NK-92 (cell line): Measurements from ENCODE around the gene ALOX12B.
"Not testable (repeated sequence)": the region's sequence is repeated elsewhere in the genome, so short reads cannot be mapped to it uniquely, and the experiment has no call there.

ENCODE experiments used
- DNase-seq: peaks from one replicate; lab custom pipeline; 2025; ENCODE audit not compliant: unreplicated experiment; lab: John Stamatoyannopoulos, UW

The ALOX12B gene

DNA sequence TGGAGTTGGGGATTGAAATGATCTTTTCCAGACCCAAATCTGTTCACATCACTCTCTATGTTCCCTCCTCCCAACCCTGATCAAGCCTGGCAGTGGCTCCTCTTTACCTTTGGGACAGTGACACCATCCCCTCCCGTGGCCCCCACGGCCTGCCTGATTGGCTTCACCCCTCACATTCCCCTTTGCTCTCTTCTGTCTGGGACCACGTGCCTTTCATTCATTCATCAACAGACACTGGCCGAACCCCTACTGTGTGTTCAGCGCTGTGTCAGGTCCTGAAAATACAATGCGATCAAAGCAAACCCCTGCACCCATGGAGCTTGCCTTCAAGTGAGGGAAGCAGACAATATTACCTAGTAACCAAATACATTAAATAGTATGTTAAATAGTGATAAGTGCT is 2.2 kb upstream of the ALOX12B start:
- DNase-seq: no peak

DNA sequence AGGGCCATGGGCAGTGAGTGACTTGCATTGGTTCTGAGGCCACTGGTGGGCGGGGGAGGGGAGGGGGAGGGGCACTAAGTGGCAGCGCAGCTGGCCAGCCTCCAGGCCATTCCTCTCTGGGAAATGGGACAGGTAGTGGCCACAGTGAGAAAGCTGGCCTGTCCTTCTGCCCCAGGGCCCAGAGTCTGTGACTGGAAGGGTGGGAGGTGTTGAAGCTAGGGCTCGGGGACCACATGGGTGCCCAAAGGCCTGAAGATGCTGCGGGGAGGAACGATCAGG is 375 bp upstream of the ALOX12B start:
- DNase-seq: no peak

DNA sequence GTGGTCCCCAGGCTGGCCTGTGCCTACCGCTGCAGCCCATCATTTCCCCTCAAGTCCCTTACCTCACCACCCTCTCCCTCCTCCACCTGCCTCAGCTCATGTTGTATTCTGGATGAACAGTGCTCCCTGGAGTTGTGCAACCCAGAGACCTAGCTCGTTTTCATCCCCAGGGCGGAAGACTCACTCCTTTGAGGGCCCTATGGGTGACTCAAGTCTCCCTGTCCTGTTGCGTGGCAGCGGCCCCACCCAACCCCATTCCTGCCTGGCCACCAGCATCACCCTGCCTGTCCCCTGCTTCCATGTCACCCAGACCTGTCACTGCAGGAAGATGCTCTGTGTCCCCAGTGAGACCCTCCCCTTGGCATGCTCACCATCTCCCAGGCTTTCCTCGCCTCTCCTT is 3.3 kb downstream of the ALOX12B start:
- DNase-seq: no peak

DNA sequence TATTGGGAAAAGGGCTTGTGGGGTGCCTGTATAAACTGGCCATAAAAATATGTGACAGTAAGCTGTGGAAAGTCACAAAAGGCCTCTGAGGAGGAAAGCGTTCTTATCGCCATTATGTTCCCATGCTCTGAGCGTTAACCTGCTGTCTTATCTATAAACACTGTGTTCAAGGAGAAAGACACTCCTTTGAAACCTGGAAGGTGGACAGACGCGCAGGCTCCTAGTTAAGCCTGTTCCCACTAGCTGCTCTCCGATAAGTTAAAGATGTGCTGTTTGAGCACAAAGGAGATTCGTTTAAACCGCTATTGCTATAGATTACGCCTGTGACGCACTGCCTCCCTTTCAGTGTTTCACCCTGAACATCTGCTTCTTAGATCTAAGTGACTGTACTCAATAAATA is 5.2 kb downstream of the ALOX12B start:
- DNase-seq: no peak

DNA sequence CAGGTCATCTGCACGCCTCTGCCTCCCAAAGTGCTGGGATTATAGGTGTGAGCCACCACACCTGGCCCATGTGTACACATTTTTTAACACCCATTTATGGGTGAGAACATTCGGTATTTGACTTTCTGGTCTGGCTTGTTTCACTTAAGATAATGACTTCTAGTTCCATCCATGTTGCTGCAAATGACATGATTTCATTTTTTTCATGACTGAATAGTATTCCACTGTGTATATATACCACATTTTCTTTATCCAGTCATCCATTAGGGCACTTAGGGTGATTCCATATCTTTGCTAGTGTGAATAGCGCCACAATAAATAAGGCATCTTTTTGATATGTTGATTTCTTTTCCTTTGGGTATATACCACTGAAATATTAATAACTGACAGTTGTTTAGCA is 5.6 kb downstream of the ALOX12B start:
- no peak for DNase-seq

DNA sequence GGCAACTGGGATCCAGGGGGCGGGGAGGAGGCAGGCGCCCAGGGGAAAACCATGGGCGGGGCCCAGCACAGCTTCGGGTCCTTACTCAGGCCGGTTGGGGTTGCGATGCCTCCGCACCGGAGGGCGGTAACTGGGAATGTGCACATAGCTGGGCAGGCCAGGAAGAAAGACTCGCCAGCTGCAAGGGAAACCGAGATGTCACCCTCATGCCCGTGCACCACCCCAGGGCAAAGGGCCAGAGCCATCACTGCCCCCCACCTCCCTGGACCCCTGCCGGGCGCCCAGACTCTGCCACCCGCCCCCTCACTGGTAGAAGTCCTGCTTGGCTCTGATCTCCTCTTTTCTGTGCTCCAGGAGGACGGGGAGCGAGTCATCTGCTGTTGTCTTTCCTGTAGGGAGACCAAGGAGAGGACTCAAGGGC is 6.7 kb downstream of the ALOX12B start:
- DNase-seq: no peak

DNA sequence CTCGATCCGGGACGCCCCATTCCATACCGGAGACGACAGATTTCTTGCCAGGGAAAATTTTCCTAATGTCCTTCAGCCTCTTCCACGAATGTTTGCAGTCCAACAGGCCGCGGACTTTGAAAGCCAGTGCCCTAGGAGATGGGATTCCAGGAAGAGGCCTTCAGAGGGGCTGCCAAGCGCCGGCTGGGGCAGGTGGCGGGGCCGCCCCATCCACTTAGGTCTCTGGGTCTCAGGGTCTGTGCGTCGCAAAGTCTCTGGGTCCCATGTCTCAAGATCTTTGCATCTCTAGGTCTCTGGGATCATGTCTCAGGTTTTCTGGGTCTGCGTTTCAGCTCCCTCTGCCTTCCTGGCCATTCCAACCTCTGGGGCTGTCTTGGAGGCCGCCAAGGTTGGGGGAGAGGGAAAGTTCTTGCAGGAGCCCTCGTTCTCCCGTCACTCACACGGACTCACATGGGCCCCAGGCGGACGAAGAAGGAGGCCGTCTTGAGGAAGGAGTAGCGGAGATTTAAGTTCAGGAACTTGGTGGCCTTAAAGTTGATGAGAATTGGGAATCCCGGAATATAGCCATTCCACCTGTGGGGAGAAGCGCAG is 7.2 kb downstream of the ALOX12B start:
- DNase-seq: no peak

DNA sequence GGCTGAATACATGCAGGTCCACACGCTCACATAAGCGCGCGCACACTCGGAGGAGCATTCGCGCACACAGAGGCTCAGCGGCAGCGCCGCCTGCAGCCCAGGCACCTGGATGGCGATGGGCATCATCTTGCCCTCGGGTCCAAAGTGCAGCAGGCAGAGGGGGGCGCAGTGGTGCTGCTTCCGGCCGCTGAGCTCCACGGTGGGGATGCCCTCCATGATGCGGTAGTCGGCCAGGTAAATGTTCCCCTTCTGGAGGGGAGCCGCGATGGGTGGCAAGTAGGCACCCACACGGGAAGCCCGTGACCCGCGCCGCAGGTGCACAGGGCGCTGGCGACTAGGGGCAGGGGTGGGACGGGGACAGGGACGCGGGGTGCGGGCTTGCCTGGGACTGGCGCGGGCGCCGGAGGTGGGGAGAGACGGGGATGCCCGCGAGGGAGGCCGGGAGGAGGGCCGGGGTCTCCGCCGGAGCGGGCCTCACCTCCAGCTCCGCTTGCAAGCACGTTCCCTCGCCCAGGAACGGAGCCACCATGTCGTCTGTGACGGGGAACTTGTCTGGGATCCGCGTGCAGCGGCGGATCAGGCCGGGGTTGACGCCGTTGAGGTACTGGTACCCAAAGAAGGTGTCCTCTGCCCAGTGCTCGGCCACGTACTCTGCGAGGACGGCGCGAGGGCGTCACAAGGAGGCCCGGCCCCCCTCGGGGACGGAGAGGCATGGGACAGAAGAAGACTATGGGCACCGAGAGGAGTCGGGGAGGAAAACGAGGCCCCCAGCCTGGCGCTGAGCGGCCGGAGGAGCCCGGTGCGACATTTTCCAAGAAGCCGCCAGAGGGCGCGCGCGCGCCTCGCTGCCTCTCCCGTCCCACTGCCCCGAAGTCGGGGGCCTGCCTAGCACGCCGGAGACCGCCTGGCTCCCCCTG is 8.0 kb downstream of the ALOX12B start:
- no peak for DNase-seq

DNA sequence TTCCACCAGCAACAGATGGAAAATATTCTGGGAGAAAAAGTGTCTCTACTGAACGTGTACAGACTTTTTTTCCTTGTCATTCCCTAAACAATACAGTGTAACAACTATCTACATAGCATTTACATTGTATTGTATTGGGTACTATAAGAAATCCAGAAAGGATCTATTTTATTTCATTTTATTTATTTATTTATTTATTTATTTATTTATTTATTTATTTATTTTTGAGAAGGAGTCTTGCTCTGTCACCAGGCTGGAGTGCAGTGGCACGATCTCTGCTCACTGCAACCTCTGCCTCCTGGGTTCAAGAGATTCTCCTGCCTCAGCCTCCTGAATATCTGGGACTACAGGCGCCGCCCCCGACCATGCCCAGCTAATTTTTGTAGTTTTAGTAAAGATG is 9.6 kb downstream of the ALOX12B start:
- not testable (repeated sequence) for DNase-seq

DNA sequence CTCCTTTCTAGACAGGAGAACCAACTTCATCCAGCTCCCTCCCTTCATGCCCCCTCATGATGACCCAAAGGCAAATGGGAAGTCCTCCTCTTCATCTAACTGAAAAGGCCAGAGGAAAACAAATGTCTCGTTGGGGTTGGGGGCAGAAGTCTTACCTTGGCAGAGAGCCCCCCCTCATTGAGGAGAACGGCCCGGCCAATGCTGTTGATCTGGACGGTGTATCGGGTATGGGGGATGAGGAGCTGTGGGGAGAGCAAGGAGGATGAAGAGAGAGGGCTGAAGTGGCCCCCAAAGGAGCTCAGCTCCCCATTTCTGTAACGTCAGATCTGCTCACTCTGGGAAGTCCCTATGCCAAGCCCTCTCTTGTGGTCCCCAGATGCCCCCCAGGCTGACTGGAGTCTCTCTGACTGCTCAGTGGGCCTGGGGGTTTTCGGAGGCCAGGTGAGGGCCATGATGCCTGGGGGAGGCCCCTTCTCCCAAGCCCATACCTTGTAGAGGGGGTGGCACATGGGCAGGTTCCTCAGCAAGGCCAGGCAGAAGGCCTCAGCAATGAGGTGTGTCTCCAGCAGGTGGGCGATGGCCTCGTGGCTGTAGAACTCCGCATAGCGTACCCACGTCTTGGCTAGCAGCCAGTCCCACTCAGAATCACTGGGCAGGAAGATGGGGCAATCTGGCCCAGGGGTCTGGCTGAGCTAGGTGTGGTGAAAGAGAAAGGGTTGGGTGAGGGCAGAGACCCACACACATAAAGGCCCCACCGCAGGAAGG is 10.8 kb downstream of the ALOX12B start:
- no peak for DNase-seq

DNA sequence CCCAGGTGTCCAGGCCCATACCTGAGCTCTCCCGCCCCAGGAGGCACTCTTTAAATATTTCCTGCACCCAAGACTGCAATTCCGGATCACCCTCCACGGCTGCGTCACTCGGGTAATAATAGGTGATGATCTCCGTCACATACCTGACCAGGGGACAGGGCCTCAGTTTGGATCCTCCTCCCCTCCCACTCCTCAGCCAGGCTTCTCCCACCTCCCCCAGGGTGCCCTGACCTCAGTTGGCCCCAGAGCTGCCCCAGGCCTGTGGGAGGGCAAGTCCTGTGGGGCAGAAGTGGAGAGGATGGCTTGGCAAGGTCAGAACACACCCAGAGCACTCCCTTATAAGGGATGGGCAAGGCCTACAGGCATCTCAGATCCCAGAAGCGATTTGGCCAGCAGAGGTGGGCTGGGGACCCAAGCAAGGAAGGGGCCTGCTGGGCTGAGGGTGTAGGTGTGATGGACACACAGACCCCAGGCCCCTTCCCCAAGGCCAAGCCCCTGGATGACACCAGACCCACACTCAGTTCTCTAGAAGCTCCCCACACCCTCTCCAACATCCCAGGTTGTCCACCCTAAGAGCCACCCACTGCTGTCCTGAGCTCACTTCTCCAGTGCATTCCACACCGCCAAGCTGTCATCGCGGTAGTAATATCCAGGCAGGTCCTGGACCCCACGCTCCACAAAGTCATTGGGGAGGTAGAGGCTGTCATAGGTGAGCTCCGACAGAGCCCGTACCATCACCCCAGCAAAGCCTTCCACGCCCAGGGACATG is 11.8 kb downstream of the ALOX12B start:
- no peak for DNase-seq

DNA sequence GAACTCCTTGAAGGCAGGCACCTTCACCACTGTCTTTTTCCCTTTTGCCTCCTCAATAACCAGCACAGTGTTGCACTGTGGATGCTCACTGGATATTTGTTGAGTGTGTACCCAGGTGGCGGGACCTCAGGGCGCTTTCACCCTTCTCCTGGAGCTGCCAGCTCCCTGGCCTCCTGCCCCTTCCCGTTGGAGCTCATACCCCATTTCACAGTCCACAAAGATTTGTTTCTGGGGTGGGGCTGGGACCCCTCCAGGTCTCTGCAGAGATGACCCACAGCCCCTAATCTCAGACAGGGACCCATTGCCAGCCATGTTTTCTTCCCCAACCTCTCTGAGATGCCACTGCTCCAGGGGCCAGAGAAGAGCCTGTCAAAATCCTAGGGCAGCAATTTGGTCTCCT is 12.4 kb downstream of the ALOX12B start:
- no peak for DNase-seq

DNA sequence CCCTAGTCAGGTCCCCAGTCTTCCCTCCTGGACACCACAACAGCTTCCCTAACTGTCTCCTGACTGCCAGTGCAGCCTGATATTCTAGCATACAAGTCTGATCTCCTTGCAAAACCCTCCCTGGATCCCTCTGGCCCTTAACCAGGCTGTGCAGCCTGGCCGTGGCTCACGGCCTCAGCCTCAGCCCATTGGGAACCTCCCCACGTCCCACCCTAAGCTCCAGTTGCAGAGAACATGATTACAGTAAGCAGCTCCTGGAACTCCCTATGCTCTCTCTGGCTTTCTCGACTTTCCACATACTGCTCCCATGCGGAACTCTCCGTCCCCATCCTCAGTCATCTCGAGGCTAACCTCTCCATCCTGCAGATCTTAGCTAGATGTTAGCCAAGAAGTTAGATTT is 13.0 kb downstream of the ALOX12B start:
- no peak for DNase-seq

DNA sequence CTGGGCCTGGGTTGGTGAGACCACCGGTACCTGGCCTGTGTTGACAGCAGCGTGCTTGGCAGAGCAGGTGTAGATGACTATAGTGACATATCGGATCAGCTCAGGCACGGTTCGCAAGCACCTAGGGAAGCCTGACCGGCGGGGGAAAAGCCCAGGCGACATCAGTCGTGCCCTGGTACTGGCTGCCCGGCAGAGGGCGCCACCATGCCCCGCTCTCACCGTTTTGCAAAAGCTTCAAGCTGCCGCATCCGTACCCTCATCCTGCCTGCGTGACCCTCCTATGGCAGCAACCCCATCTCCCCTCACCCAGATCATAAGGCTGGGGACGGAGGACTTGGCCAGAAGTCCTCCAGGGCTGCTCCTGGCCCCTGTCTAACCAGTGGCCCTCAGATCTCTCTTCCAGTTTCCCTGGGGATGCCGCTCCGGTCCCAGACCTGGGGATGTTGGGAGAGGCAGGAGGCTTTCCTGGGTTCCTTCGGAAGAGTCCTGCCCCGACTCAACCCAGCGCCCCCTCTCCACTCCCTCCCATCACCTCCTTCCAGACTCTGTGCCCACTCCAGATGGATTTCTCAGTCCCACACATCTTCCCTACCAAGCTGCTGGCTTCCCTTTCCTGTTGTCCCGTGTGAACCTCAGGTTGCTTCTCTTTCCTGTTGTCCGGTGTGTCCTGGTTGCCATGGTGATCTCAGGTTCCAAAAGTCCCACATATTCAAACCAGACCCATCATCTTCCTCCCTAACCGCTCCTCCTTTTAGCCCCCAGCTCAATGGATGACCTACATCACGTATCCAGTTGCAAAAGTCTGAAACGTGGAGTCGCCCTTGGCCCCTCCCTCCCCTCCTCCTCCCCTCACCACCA is 13.7 kb downstream of the ALOX12B start:
- DNase-seq: no peak

DNA sequence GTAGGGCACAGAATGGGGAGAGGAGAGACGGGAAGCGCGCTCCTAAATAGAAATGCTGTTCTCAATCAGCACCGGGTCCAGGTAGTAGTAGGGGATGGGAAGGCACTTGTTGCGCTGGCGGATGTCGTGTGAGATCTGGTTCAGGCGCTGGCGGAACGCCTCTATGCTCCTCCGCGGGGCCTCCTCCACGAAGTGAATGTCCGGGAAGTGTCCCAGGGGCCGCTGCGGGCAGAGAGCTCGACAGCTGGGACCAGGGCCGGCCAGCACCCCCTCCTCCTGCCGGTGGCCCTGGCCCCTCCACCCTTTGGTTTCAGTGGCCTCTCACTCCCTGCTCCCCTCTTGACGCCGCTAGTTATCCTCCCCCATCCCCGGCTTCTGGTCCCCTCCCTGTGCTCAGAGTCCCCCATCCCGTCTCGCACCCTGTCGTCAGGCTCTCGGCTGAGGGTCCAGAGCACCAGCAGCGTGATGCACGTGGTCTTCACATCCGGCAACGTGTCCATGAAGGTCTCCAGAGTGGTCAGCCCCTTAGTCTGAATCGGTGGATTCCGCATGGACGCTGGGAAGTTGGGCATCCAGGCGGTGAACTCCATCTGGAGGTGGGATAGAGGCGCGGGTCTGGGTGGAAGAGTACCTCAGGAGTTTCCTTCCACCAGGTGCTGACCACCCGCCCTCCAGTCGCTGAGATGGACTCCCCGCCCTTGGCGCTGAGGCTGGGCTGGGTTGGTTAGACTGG is 14.6 kb downstream of the ALOX12B start:
- no peak for DNase-seq

DNA sequence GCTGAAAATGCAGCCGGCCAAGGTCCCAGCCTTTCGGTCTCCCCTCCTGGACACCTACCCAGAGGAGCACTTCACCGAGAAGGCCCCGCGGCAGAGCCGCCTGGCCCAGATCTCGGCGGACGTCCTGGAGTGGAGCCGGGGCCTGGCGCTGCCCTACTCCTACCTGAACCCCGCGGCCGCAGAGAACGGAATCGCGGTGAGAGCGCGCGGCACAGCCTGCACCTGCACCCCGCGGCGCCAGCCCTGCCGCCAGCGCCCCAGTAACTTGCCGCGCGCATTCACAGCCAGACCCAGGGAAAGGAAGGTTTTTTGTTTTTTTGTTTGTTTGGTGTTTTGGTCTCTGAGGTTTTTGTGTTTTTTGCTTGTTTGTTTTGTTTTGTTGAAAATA is 15.2 kb downstream of the ALOX12B start:
- DNase-seq: no peak

DNA sequence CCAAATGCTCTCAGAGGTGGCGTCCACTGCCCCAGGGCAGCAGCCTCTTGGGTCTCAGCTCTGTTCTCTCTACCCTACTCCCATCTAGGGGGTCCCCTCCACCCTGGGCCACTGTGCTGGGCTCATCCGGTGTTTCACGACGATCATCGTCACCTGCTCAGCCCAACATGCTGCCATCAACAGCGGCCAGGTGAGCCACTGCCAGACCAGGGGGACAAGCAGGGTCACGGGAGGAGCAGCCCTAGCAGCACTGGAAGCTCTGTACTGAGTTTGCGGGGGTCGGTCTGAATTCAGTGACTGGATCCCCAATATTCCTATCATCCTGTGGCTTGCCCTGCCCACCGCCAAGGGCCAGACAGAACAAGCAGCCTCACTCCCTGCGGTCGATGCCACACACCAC is 16.0 kb downstream of the ALOX12B start:
- DNase-seq: no peak

DNA sequence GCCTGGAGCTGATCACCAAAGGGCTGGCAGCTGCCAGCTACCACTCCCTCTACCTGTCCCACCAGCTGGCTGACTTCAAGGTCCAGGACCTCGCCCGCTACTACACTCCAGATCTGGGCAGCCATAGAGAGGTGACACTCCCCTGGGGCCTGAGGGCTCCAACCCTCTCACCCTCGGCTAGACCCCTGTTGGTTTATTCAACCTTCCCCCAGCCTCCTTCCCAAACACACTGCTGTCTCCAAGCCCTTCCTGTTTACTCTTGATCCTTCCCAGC is 18.0 kb downstream of the ALOX12B start:
- DNase-seq: no peak

DNA sequence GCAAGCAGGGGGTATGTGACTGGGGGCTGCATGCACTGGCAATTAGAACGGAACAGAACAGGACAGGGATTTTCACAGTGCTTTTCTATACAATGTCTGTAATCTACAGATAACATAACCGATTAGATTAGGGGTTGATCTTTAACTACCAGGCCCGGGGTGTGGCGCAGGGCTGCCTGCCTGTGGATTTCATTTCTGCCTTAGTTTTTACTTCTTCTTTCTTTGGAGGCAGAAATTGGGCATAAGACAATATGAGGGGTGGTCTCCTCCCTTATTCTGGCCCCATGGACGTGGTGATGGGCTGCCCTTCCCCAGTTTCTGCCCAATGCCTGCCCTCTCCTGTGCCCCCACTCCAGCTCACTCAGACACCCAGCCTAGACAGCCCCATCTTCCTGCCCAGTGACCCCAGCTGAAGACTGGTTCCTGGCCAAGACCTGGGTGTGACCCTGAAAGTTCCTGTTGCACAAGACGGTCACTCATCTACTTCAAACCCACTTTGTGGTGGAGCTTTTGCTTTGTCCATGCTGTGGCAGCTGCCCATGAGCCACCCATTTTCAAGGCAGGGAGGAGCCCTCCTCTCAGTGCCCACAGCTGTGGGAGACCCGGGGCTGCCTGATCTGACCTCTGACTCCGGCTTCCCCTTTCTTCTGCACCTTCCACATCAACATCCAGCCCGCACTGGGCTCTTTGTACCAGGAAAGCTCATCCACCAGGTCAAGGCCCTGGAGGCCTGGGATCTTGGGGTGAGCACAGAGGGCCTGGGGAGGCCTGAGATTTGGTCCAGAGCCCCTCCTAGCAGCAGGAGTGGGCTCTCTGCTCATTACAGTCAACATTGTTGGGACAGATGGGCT is 18.6 kb downstream of the ALOX12B start:
- no peak for DNase-seq
